OCI-LY1 (cell line): ENCODE results near the gene CCDC14.

ENCODE experiments used
- CTCF ChIP-seq: fragments of 200-600 bp; sonication (generic), shearing (Covaris generic); IDR thresholded peaks from 2 replicates; pipeline ENCODE4 v1.5.1; 2017; ENCODE audit warnings: mild to moderate bottlenecking, antibody characterized with exemption, low read length, moderate library complexity, mixed read lengths
- EZH2 ChIP-seq: fragments of 200-600 bp; sonication (generic), shearing (Covaris generic); IDR thresholded peaks from 2 replicates; pipeline ENCODE4 v1.8.0; 2017; ENCODE audit warnings: borderline replicate concordance, mixed run types, mild to moderate bottlenecking, antibody characterized with exemption, low read length, moderate library complexity, mixed read lengths

GRCh38 chr3:123984350-123984749, 23.3 kb upstream of the CCDC14 start:
- TF ChIP-seq EZH2 (no peak), CTCF (no peak)
